Ishikawa (cell line): Measurements from ENCODE around the gene CACNA1F.

Source experiments
- CEBPB ChIP-seq: IDR thresholded peaks from 2 replicates; pipeline ENCODE4 v1.6.1; 2012
- CREB1 ChIP-seq: IDR thresholded peaks from 2 replicates; pipeline ENCODE4 v1.6.1; 2012; ENCODE audit warnings: low read depth
- EGR1 ChIP-seq: IDR thresholded peaks from 2 replicates; pipeline ENCODE4 v1.6.1; 2012
- EP300 ChIP-seq: IDR thresholded peaks from 2 replicates; pipeline ENCODE4 v1.6.1; 2012; ENCODE audit warnings: borderline replicate concordance
- FOXM1 ChIP-seq: IDR thresholded peaks from 2 replicates; pipeline ENCODE4 v1.6.1; 2012; ENCODE audit warnings: low read depth, borderline replicate concordance
- NFIC ChIP-seq: IDR thresholded peaks from 2 replicates; pipeline ENCODE4 v1.6.1; 2012
- RAD21 ChIP-seq: IDR thresholded peaks from 2 replicates; pipeline ENCODE4 v1.6.1; 2012; ENCODE audit warnings: low read depth
- TAF1 ChIP-seq: IDR thresholded peaks from 2 replicates; pipeline ENCODE4 v1.6.1; 2012; ENCODE audit warnings: low read depth, mild to moderate bottlenecking
- TCF12 ChIP-seq: IDR thresholded peaks from 2 replicates; pipeline ENCODE4 v1.6.1; 2012; ENCODE audit warnings: low read depth
- TEAD4 ChIP-seq: IDR thresholded peaks from 2 replicates; pipeline ENCODE4 v1.6.1; 2012
- YY1 ChIP-seq: IDR thresholded peaks from 2 replicates; pipeline ENCODE4 v1.6.1; 2012; ENCODE audit warnings: low read depth
- ZBTB7A ChIP-seq: IDR thresholded peaks from 2 replicates; pipeline ENCODE4 v1.6.1; 2012; ENCODE audit warnings: low read depth
- TF ChIP-seq, protein P1 (sequence below): IDR thresholded peaks from 2 replicates; pipeline ENCODE4 v1.6.1; 2012
- TF ChIP-seq, protein P2 (sequence below): IDR thresholded peaks from 2 replicates; pipeline ENCODE4 v1.6.1; 2012; ENCODE audit warnings: low read depth, mild to moderate bottlenecking
- TF ChIP-seq, protein P3 (sequence below): IDR thresholded peaks from 2 replicates; pipeline ENCODE4 v1.6.1; 2012

CACNA1F gene

DNA sequence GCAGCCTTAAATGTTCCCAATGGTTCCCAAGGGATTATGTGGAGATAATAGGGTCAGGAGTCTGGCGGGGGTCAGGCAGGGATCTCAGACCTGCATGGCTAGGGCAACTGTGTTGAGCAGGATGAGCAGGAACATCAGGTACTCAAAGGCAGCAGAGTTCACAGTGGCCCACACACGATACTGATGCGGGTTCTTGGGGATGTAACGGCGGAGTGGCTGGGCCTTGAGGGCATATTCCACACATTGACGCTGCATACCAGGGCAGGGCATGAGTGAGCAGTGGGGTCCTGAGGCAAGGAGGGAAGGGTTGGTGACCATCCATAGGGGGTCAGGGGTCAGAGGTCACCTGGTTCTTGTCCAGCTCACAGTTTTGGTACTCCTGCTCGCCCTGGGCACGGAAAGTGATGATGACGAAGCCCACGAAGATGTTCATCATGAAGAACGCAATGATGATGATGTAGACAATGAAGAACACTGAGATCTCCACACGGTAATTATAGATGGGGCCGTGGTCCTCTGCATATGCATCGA lies 18.1 kb downstream of the CACNA1F start:
- TF ChIP-seq EP300 = no peak
- TF ChIP-seq, protein P1, sequence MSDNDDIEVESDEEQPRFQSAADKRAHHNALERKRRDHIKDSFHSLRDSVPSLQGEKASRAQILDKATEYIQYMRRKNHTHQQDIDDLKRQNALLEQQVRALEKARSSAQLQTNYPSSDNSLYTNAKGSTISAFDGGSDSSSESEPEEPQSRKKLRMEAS = no peak
- TF ChIP-seq CEBPB = no peak
- TF ChIP-seq, protein P2, sequence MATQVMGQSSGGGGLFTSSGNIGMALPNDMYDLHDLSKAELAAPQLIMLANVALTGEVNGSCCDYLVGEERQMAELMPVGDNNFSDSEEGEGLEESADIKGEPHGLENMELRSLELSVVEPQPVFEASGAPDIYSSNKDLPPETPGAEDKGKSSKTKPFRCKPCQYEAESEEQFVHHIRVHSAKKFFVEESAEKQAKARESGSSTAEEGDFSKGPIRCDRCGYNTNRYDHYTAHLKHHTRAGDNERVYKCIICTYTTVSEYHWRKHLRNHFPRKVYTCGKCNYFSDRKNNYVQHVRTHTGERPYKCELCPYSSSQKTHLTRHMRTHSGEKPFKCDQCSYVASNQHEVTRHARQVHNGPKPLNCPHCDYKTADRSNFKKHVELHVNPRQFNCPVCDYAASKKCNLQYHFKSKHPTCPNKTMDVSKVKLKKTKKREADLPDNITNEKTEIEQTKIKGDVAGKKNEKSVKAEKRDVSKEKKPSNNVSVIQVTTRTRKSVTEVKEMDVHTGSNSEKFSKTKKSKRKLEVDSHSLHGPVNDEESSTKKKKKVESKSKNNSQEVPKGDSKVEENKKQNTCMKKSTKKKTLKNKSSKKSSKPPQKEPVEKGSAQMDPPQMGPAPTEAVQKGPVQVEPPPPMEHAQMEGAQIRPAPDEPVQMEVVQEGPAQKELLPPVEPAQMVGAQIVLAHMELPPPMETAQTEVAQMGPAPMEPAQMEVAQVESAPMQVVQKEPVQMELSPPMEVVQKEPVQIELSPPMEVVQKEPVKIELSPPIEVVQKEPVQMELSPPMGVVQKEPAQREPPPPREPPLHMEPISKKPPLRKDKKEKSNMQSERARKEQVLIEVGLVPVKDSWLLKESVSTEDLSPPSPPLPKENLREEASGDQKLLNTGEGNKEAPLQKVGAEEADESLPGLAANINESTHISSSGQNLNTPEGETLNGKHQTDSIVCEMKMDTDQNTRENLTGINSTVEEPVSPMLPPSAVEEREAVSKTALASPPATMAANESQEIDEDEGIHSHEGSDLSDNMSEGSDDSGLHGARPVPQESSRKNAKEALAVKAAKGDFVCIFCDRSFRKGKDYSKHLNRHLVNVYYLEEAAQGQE = no peak
- TF ChIP-seq, protein P3, sequence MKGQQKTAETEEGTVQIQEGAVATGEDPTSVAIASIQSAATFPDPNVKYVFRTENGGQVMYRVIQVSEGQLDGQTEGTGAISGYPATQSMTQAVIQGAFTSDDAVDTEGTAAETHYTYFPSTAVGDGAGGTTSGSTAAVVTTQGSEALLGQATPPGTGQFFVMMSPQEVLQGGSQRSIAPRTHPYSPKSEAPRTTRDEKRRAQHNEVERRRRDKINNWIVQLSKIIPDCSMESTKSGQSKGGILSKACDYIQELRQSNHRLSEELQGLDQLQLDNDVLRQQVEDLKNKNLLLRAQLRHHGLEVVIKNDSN = no peak
- TF ChIP-seq ZBTB7A = no peak
- no peak for TF ChIP-seq TCF12
- no peak for TF ChIP-seq NFIC
- TF ChIP-seq RAD21 = no peak
- no peak for TF ChIP-seq TAF1
- no peak for TF ChIP-seq YY1
- no peak for TF ChIP-seq FOXM1
- no peak for TF ChIP-seq EGR1
- TF ChIP-seq CREB1 = no peak

DNA sequence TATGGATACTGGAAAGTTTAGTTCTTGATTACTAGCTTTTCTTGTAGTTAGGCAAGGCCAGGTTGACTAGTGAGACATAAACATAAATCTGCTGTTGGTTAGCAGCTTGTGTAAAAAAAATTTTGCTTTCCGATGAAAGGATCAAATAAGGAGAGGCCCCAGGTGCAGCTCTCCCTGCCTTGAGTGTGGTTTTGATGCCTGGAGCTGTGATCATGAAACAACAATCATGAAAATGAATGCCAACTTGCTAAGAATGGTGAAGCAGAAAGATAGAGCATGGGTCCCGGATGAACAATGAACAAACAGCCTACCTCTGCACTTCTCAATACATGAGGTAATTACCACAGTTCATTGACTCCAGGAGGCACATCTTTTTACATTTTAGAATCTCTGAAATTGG lies 18.7 kb downstream of the CACNA1F start:
- TF ChIP-seq YY1 = no peak
- TF ChIP-seq FOXM1 = no peak
- TF ChIP-seq TEAD4 = no peak
- TF ChIP-seq, protein P2 = no peak
- no peak for TF ChIP-seq CREB1
- TF ChIP-seq CEBPB = no peak
- TF ChIP-seq, protein P3 = no peak
- no peak for TF ChIP-seq TCF12
- TF ChIP-seq RAD21 = no peak
- TF ChIP-seq EP300 = no peak

DNA sequence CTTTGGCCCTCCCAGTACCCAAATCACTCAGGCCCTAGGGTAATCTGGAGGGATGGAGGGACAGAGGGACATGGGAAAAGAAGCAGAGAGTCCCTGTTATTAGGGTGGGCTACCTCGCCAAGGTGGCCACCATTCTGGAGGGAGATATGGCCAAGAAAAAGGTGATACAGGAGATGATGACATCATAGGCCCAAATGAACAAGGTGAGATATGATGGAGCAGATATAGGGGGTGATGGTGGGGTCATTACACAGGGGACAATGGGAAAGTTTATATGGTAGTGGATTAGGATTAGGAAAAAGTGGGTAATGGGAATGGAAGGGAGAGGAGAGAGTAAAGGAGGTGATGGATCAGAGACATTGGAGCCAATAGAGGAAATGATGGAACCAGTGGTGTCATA lies 20.3 kb downstream of the CACNA1F start:
- no peak for TF ChIP-seq CEBPB
- no peak for TF ChIP-seq TCF12
- TF ChIP-seq, protein P2 = no peak
- TF ChIP-seq TAF1 = no peak
- no peak for TF ChIP-seq YY1
- TF ChIP-seq, protein P1 = no peak
- TF ChIP-seq FOXM1 = no peak
- TF ChIP-seq, protein P3 = no peak
- no peak for TF ChIP-seq TEAD4
- no peak for TF ChIP-seq EP300
- TF ChIP-seq CREB1 = no peak
- no peak for TF ChIP-seq RAD21
- TF ChIP-seq NFIC = no peak
- TF ChIP-seq ZBTB7A = no peak
- TF ChIP-seq EGR1 = no peak

DNA sequence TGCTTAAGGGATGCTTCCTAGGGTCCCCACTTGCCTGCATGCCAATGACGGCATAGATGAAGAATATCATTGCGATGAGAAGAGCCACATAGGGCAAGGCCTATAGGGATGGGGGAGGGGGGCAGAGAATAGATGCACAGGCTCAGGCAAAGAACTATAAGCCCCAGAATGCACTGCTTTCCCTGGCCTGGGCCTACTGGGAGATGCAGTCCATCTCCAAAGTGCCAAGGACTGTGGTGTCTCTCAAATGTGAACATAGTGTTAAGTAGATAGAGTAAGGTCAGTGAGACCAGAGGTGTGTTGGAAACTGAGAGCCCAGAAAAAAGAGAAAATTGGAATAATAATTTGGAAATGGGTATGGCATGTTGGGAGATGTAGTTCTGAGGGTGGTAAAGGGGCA lies 20.9 kb downstream of the CACNA1F start:
- TF ChIP-seq TAF1 (no peak), EP300 (no peak), CEBPB (no peak), TCF12 (no peak), YY1 (no peak), EGR1 (no peak), ZBTB7A (no peak), CREB1 (no peak), RAD21 (no peak)
- TF ChIP-seq, protein P3 = no peak
- TF ChIP-seq, protein P1 = no peak
- TF ChIP-seq, protein P2 = no peak
